HG03108 (cell line): ENCODE results near the gene CRYBB1.

Experiments used
- ATAC-seq: cut with Tn5 transposase; IDR thresholded peaks from one replicate; pipeline ENCODE4 v1.9.1; 2021; ENCODE audit warnings: moderate library complexity; ENCODE audit not compliant: unreplicated experiment

The CRYBB1 gene

GRCh38 chr22:26559961-26560575 lies 57.8 kb downstream of the CRYBB1 start:
- no peak for ATAC-seq

GRCh38 chr22:26558248-26558895 lies 59.5 kb downstream of the CRYBB1 start:
- ATAC-seq = no peak

DNA sequence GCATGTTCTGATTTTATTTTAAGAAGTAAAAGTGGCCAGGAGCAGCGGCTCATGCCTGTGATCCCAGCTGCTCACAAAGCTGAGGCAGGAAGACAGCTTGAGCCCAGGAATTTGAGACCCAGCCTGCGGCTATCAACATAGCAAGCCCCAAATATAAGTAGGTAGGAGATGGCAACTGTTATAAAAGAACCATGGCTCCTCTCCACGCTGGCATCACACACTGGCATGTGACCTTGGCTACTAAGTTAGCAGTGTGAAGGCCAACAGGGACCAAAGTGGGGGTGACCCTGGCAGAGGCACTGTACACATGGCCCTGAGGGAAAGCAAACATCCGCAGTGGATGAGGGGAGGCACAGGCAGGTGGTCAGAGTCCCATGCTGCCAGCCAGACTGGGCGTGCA lies 60.9 kb downstream of the CRYBB1 start:
- no peak for ATAC-seq

DNA sequence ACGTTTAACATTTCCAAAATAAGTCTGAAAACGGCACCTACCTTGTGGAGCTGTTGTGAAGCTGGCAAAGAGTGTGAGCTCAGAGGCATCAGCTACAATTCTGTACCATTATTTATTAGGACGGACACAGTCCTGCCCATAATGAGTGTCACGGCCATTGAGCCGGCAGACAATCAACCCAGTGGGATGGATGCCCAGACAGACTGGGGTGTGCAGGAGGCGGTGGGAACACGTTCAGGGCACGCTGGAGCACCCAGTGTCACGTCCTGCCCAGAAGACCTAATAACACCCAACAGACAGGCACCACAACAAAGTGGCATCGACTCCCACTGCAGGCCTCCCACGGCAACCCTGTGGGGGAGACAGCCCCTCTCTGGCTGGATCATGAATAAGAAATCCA lies 62.3 kb downstream of the CRYBB1 start:
- ATAC-seq = no peak

DNA sequence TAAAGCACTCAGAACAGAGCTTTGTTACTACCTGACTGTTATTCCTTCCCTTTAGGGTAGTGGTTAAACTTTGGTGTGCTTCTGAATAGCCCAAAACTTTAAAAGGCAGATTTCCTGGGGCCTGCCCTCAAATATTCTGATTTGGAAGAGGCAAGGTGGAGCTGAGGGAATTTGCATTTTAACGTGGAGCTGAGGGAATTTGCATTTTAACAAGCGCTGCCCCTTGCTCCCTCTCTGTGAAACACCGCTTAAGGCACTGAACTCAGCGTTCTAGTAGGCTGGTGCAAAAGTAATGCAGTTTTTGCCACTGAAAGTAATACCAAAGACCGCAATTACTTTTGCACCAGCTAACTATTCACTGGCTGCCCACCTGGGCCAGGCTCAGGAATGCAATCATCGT lies 62.9 kb downstream of the CRYBB1 start:
- no peak for ATAC-seq

DNA sequence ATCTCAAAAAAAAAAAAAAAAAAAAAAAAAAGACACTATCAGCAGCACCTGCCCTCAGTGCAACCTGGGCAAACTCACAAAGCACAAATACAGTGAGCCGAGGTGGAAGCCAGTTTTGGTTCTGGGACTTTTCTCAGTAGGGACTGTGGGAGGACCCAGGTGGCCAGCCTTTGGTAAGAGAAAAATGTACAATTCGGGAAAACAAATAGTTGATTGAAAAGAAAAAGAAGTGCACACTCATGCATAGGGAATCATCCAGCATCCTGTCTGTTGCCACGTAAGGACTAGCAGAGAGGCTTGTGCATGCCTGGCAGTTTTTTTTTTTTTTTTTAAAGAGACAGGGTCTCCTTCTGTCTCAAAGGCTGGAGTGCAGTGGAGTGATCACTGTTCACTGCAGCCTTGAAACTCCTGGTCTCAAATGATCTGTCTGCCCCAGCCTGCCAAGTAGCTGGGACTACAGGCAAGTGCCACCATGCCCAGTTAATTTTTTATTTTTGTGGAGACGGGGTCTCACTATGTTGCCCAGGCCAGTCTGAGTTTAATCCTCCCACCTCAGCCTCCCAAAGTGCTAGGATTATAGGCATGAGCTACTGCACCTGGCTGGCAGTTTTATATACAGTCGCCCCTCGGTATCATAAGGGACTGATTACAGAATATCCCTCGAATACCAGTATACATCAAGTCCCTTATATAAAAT lies 64.6 kb downstream of the CRYBB1 start:
- no peak for ATAC-seq

GRCh38 chr22:26552466-26552865 lies 65.4 kb downstream of the CRYBB1 start:
- ATAC-seq = no peak

DNA sequence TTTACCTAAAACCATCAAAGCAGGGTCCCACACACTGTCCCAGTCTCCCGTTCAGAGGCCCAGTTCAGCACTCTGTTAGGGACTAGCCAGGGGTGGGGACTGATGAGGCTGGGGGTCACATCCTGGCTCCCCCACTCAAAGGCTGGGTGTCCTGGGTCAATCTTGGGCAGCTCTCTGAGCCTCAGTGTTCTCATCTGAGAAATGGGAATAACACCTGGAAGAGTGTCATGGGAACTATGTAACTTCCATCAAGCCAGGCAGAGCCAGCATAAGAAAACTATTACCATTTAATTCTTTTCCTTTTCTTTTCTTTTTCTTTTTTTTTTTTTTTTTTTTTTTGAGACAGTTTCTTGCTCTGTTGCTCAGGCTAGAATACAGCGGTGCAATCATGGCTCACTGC lies 66.3 kb downstream of the CRYBB1 start:
- ATAC-seq = no peak

DNA sequence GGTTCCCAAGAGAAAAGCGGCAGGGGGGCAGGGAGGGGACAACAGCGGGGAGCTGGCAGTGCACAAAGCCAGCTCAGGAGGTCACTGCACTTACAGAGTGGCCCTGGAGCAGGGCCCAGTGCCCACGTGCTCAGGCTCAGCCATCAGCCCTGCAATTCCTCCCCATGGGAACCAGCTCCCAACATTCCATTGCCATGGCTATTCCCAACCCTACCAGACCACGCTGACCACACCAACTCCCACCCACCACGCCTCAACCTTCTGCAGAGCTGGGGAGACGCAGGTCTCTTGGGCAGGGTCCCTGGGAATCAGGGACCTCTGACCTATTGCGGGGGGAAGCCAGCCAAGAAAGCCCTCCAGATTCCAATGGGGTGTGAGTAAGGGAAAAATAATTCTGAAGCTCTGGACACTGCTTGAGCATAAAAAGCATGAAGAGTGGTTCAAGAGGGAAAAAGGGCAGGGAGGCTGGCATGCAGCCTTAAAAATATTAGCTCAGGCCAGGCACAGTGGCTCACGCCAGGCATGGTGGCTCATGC lies 67.3 kb downstream of the CRYBB1 start:
- ATAC-seq = no peak

- no peak for ATAC-seq
Observed at GRCh38 chr22:26549902-26550497, 67.8 kb downstream of the CRYBB1 start.
